Measurements from ENCODE around the gene VPS26B.

GRCh38 chr11:134248910-134249480, 24.5 kb downstream of the VPS26B start:
- TF ChIP-seq, protein P1, sequence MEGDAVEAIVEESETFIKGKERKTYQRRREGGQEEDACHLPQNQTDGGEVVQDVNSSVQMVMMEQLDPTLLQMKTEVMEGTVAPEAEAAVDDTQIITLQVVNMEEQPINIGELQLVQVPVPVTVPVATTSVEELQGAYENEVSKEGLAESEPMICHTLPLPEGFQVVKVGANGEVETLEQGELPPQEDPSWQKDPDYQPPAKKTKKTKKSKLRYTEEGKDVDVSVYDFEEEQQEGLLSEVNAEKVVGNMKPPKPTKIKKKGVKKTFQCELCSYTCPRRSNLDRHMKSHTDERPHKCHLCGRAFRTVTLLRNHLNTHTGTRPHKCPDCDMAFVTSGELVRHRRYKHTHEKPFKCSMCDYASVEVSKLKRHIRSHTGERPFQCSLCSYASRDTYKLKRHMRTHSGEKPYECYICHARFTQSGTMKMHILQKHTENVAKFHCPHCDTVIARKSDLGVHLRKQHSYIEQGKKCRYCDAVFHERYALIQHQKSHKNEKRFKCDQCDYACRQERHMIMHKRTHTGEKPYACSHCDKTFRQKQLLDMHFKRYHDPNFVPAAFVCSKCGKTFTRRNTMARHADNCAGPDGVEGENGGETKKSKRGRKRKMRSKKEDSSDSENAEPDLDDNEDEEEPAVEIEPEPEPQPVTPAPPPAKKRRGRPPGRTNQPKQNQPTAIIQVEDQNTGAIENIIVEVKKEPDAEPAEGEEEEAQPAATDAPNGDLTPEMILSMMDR (conservative IDR thresholded peaks at IDR 0.05), result no peak
- TF ChIP-seq ZFX (IDR thresholded peaks at IDR 0.05), result no peak
